SK-N-SH (cell line): ENCODE data around the gene WHAMM. TPM values are rescaled to one million over a fixed set of nuclear protein-coding genes. Genes with fewer than 3 reads are reported as not detected.

ENCODE experiments used
- CTCF ChIA-PET: fragments of 300-600, 350-600 bp; formaldehyde crosslinking; extraction: SDS; loops from one replicate; lab custom pipeline; 2021; lab: Yijun Ruan, JAX
- POLR2A ChIA-PET: fragments of 350-600 bp; sonication (Branson Sonifier 250); formaldehyde crosslinking; extraction: SDS; loops from one replicate; lab custom pipeline; 2020; ENCODE audit warnings: antibody characterized with exemption, inconsistent platforms; lab: Yijun Ruan, JAX
- DNase-seq: peaks from one replicate; pipeline ENCODE4 v3.0.0; 2012
- H2AFZ ChIP-seq: fragments of 200-600 bp; sonication (generic); 2 replicates; pipeline ENCODE4 v1.8.1; 2016; ENCODE audit warnings: antibody characterized with exemption, mild to moderate bottlenecking, low read depth
- H3F3A ChIP-seq: fragments of 200-600 bp; sonication (generic); replicated peaks from 2 replicates; pipeline ENCODE3; 2016; ENCODE audit warnings: antibody characterized with exemption, mild to moderate bottlenecking; ENCODE audit not compliant: insufficient read depth
- H3K27ac ChIP-seq, 2 experiments: fragments of 200-500 bp in 1 of 2; fragments of 200-600 bp in 1 of 2; sonication (Bioruptor generic) in 1 of 2; sonication (generic), shearing (Covaris generic) in 1 of 2; 2 replicates each; pipeline versions ENCODE4 v1.5.1 to v1.6.1; 2014 to 2016; ENCODE audit warnings: low read depth in 2 of 2, inconsistent platforms in 1 of 2, low read length in 1 of 2, mild to moderate bottlenecking in 1 of 2, mixed read lengths in 1 of 2
- H3K27me3 ChIP-seq: fragments of 200-600 bp; sonication (generic), shearing (Covaris generic); 2 replicates; pipeline ENCODE4 v1.6.1; 2016; ENCODE audit warnings: mixed run types; ENCODE audit not compliant: insufficient read depth
- H3K36me3 ChIP-seq, 2 experiments: fragments of 200-500 bp in 1 of 2; fragments of 200-600 bp in 1 of 2; sonication (Bioruptor generic) in 1 of 2; sonication (generic) in 1 of 2; replicated peaks in 1 of 2; 2 replicates each; pipeline versions ENCODE3 to v1.5.1; 2014 to 2016; ENCODE audit warnings: low read length in 1 of 2, mild to moderate bottlenecking in 1 of 2; ENCODE audit not compliant: insufficient read depth in 2 of 2, control insufficient read depth in 1 of 2
- H3K4me1 ChIP-seq, 2 experiments: fragments of 200-500 bp in 1 of 2; fragments of 200-600 bp in 1 of 2; sonication (Bioruptor generic) in 1 of 2; sonication (generic), shearing (Covaris generic) in 1 of 2; 2 replicates each; pipeline versions ENCODE4 v1.5.1 to v1.6.1; 2014 to 2016; ENCODE audit warnings: low read depth in 1 of 2, low read length in 1 of 2, mixed run types in 1 of 2; ENCODE audit not compliant: insufficient read depth in 2 of 2, control insufficient read depth in 1 of 2
- H3K4me2 ChIP-seq: fragments of 200-600 bp; sonication (generic), shearing (Covaris generic); 2 replicates; pipeline ENCODE4 v1.6.1; 2017; ENCODE audit warnings: mixed run types
- H3K4me3 ChIP-seq, 2 experiments: fragments of 200-500 bp in 1 of 2; fragments of 200-600 bp in 1 of 2; sonication (Bioruptor generic) in 1 of 2; sonication (generic), shearing (Covaris generic) in 1 of 2; 2 replicates each; pipeline versions ENCODE4 v1.5.1 to v1.8.1; 2014 to 2016; ENCODE audit warnings: low read depth in 2 of 2, inconsistent platforms in 1 of 2, low read length in 1 of 2, mild to moderate bottlenecking in 1 of 2, mixed read lengths in 1 of 2, moderate library complexity in 1 of 2
- H3K79me2 ChIP-seq: fragments of 200-600 bp; sonication (generic); 2 replicates; pipeline ENCODE4 v1.8.1; 2017; ENCODE audit warnings: mild to moderate bottlenecking; ENCODE audit not compliant: insufficient read depth
- H3K9ac ChIP-seq: fragments of 200-600 bp; sonication (generic); 2 replicates; pipeline ENCODE4 v1.6.1; 2017; ENCODE audit warnings: mixed run types
- H3K9me2 ChIP-seq: fragments of 200-600 bp; sonication (generic); 2 replicates; pipeline ENCODE4 v1.6.1; 2017; ENCODE audit warnings: mixed run types
- H3K9me3 ChIP-seq: fragments of 200-600 bp; sonication (generic); 2 replicates; pipeline ENCODE4 v1.6.1; 2017; ENCODE audit warnings: mixed run types, mild to moderate bottlenecking, moderate library complexity
- H4K20me1 ChIP-seq: fragments of 200-600 bp; sonication (generic); 2 replicates; pipeline ENCODE4 v1.6.1; 2017; ENCODE audit warnings: mild to moderate bottlenecking, mixed run types; ENCODE audit not compliant: insufficient read depth
- EP300 ChIP-seq, 2 experiments: IDR thresholded peaks; 2 replicates each; pipeline versions ENCODE4 v1.4.0 to v1.6.1; 2012; ENCODE audit warnings: borderline replicate concordance in 1 of 2, low read depth in 1 of 2, low read length in 1 of 2
- GABPA ChIP-seq: IDR thresholded peaks from 2 replicates; pipeline ENCODE4 v1.4.0; 2012; ENCODE audit warnings: low read depth, mild to moderate bottlenecking
- JUND ChIP-seq: IDR thresholded peaks from 2 replicates; pipeline ENCODE4 v1.4.0; 2012
- MAX ChIP-seq: IDR thresholded peaks from 2 replicates; pipeline ENCODE4 v1.4.0; 2012; ENCODE audit warnings: low read depth
- NFIC ChIP-seq: IDR thresholded peaks from 2 replicates; pipeline ENCODE4 v1.4.0; 2012; ENCODE audit warnings: borderline replicate concordance
- POLR2AphosphoS5 ChIP-seq: IDR thresholded peaks from 2 replicates; pipeline ENCODE4 v1.6.1; 2012; ENCODE audit warnings: low read depth, low read length
- REST ChIP-seq: IDR thresholded peaks from 2 replicates; pipeline ENCODE4 v1.6.1; 2012; ENCODE audit warnings: mild to moderate bottlenecking, low read depth, low read length, moderate library complexity
- SMC3 ChIP-seq: IDR thresholded peaks from 2 replicates; pipeline ENCODE4 v1.6.1; 2012; ENCODE audit warnings: low read depth, low read length, improper control_type of control experiment
- TEAD4 ChIP-seq: IDR thresholded peaks from 2 replicates; pipeline ENCODE4 v1.4.0; 2012; ENCODE audit warnings: mild to moderate bottlenecking, borderline replicate concordance; ENCODE audit not compliant: insufficient read depth
- USF1 ChIP-seq: IDR thresholded peaks from 2 replicates; pipeline ENCODE4 v1.4.0; 2012; ENCODE audit warnings: low read depth, borderline replicate concordance
- USF2 ChIP-seq: fragments of 150-350 bp; IDR thresholded peaks from 2 replicates; pipeline ENCODE4 v1.6.1; 2017; ENCODE audit warnings: antibody characterized with exemption, low read length, low read depth, borderline replicate concordance
- YY1 ChIP-seq: IDR thresholded peaks from 2 replicates; pipeline ENCODE4 v1.4.0; 2012; ENCODE audit warnings: low read depth, mild to moderate bottlenecking
- ZBTB33 ChIP-seq: IDR thresholded peaks from 2 replicates; pipeline ENCODE4 v1.4.0; 2012; ENCODE audit warnings: low read depth, borderline replicate concordance
- WGBS: methylation state at CpG from one replicate; pipeline ENCODE4 v1.1.6; 2017; ENCODE audit warnings: low lambda C conversion rate; 5-methylcytosine and 5-hydroxymethylcytosine counted together
- polyA plus RNA-seq, 3 experiments: library from polyadenylated mRNA; depleted of rRNA; stranded (reverse); fragments of >200 nt; gene quantifications; 2 replicates each; pipeline ENCODE4 v1.2.3, GENCODE V29; 2012
- TF ChIP-seq, protein P1 (sequence below): IDR thresholded peaks from 2 replicates; pipeline ENCODE4; 2012

Gene WHAMM
- polyA plus RNA-seq, 1 of the 3 experiments (the other 2 are of a cell fraction): 2.3 TPM

DNA sequence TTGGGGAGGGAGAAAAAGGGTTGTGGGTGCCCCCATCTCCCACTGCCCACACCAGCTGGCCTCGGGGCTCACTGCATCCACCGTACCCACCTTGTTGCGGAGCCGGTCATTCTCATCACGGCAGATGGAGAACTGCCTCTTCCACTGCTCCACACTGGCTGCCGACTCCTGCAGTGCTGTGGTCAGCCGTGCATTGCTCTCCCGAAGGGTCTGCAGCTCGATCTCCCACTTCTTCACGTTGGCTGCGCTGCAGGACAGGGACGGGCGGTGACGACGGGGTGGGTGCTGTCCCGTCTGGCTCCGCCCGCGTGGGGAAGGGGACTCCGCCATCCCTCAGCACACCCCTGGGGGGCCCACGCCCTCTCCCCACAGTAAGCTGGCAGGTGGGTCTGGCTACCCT is 45.1 kb downstream of the WHAMM start:
- H3K79me2 ChIP-seq: no peaks in the 10 kb centered on the region
- DNase-seq: no peak
- H4K20me1 ChIP-seq: no peaks in the 10 kb centered on the region
- peaks cover 8% of the 10 kb centered on the region for H3F3A ChIP-seq
- no peaks in the 10 kb centered on the region for H3K36me3 ChIP-seq
- no peaks in the 10 kb centered on the region for H3K27me3 ChIP-seq
- H3K9me3 ChIP-seq: no peaks in the 10 kb centered on the region
- 98% methylated on average over 11 of the region's 21 CpGs for WGBS
- no peak overlapping the region for H3K9ac ChIP-seq
- H3K4me2 ChIP-seq: no peak overlapping the region
- no peaks in the 10 kb centered on the region for H3K9me2 ChIP-seq
- H2AFZ ChIP-seq: no peak overlapping the region
- POLR2A ChIA-PET: no interaction called here
- peaks cover 4 to 20% of the 10 kb centered on the region in 2 experiments; a peak in 3 of 4 replicates for H3K4me1 ChIP-seq
- no peak overlapping the region for H3K27ac ChIP-seq
- CTCF ChIA-PET: no interaction called here
- TF ChIP-seq USF2: no peak
- TF ChIP-seq TEAD4: no peak
- TF ChIP-seq USF1: no peak
- no peak for TF ChIP-seq REST
- H3K4me3 ChIP-seq: no peak overlapping the region

DNA sequence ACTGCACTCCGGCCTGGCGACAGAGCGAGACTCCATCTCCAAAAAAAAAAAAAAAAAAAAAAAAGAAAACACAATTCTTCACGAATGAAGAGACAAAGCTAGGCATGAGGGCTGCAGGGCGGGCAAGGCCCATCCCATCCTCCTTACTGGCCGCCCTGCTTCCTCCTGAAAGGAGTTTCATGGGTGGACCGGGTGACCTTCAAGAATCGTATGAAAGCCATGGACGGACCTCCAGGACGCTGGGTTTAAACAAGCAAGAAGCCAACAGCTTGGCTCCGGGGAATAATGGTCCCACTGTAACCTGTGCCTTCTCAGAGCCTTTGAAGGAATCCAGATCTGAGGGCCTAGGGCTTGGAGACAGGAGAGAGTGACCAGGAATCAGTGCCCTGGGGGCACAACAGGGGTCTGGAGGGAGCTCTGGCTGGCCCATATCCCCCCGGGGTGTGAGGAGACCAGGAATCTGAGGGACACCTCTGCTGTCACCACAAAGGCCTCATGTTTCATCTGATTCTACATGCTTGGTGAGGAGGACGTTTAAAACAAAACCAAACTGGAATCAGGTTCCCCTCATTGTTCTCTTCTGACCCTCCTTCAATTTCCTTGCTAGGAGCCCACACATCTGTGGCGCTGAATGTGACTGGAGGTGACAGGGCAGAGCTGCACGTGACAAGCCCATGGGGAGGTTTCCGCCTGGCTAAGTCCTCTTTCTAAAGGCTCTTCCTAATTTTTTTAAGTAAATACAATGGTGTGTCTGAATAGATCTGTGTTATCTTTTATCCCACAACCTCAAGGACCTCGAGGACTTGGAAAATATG is 46.1 kb downstream of the WHAMM start:
- no peak for DNase-seq
- no peaks in the 10 kb centered on the region for H3K79me2 ChIP-seq
- H3K9me2 ChIP-seq: no peaks in the 10 kb centered on the region
- H3K9me3 ChIP-seq: no peaks in the 10 kb centered on the region
- peaks cover 4 to 10% of the 10 kb centered on the region in 2 experiments; a peak in 3 of 4 replicates for H3K4me1 ChIP-seq
- no peak overlapping the region for H2AFZ ChIP-seq
- WGBS: 85% methylated on average over 16 of the region's 17 CpGs
- TF ChIP-seq SMC3 (no peak), YY1 (no peak), MAX (no peak), POLR2AphosphoS5 (no peak), GABPA (no peak), ZBTB33 (no peak), JUND (no peak), EP300 (IDR thresholded peaks at IDR 0.05; ENCODE audit: borderline replicate concordance in 1 of 2, low read depth in 1 of 2, low read length in 1 of 2) (no peak), NFIC (no peak), USF2 (no peak)
- TF ChIP-seq, protein P1, sequence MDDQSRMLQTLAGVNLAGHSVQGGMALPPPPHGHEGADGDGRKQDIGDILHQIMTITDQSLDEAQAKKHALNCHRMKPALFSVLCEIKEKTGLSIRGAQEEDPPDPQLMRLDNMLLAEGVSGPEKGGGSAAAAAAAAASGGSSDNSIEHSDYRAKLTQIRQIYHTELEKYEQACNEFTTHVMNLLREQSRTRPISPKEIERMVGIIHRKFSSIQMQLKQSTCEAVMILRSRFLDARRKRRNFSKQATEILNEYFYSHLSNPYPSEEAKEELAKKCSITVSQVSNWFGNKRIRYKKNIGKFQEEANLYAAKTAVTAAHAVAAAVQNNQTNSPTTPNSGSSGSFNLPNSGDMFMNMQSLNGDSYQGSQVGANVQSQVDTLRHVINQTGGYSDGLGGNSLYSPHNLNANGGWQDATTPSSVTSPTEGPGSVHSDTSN: no peak
- no peaks in the 10 kb centered on the region for H4K20me1 ChIP-seq
- CTCF ChIA-PET: interaction anchor here (0.5 to 1.0 kb wide), 3 partner anchors 20 to 176 kb away, joined by 3 read pairs; no protein-coding TSS in a partner anchor
- no peak overlapping the region for H3K27ac ChIP-seq
- H3K27me3 ChIP-seq: no peaks in the 10 kb centered on the region
- no peak overlapping the region for H3K4me3 ChIP-seq
- H3K4me2 ChIP-seq: peak overlapping the region; percentile 53
- no peaks in the 10 kb centered on the region for H3K36me3 ChIP-seq
- POLR2A ChIA-PET: no interaction called here
- no peak overlapping the region for H3K9ac ChIP-seq
- H3F3A ChIP-seq: peaks cover 8% of the 10 kb centered on the region
